ENCODE measurements around the gene TMPRSS6. TPM values are rescaled to one million over a fixed set of nuclear protein-coding genes. Genes with fewer than 3 reads are reported as not detected.

Gene TMPRSS6
- total and polyA plus RNA-seq, 2 of the 13 experiments (the other 11 are each of a cell fraction or from before 2014, with no cell fraction given), result 4.2 to 4.8 TPM

DNA sequence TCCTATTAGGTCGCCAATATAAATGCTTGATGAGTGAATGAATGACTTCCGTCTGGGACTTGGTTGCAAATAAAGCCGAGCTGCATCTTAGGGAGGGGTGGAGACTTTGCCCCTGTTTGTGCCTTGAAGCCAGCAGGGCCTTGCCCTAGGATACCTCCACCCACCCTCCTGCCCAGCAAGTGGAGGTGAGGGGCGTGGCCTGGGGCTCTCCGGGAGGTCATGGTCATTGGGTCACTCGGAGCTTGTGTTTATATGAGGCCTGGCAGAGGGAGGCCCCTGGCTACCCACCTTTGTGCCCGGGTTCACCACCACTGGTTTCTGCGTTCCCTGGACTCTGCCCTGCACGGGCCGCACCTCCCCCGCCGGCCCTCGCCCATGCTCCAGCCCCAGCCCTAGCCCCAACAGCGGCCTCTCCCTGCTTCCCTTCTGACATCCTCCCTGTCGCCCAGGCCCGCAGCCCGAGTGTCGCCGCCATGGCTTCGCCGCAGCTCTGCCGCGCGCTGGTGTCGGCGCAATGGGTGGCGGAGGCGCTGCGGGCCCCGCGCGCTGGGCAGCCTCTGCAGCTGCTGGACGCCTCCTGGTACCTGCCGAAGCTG is 85.7 kb downstream of the TMPRSS6 start (continued):
- TF ChIP-seq, protein P1, sequence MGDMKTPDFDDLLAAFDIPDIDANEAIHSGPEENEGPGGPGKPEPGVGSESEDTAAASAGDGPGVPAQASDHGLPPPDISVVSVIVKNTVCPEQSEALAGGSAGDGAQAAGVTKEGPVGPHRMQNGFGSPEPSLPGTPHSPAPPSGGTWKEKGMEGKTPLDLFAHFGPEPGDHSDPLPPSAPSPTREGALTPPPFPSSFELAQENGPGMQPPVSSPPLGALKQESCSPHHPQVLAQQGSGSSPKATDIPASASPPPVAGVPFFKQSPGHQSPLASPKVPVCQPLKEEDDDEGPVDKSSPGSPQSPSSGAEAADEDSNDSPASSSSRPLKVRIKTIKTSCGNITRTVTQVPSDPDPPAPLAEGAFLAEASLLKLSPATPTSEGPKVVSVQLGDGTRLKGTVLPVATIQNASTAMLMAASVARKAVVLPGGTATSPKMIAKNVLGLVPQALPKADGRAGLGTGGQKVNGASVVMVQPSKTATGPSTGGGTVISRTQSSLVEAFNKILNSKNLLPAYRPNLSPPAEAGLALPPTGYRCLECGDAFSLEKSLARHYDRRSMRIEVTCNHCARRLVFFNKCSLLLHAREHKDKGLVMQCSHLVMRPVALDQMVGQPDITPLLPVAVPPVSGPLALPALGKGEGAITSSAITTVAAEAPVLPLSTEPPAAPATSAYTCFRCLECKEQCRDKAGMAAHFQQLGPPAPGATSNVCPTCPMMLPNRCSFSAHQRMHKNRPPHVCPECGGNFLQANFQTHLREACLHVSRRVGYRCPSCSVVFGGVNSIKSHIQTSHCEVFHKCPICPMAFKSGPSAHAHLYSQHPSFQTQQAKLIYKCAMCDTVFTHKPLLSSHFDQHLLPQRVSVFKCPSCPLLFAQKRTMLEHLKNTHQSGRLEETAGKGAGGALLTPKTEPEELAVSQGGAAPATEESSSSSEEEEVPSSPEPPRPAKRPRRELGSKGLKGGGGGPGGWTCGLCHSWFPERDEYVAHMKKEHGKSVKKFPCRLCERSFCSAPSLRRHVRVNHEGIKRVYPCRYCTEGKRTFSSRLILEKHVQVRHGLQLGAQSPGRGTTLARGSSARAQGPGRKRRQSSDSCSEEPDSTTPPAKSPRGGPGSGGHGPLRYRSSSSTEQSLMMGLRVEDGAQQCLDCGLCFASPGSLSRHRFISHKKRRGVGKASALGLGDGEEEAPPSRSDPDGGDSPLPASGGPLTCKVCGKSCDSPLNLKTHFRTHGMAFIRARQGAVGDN (CRISPR knock-in tag; IDR thresholded peaks at IDR 0.05), result peak; percentile 95
- TF ChIP-seq, protein P2, sequence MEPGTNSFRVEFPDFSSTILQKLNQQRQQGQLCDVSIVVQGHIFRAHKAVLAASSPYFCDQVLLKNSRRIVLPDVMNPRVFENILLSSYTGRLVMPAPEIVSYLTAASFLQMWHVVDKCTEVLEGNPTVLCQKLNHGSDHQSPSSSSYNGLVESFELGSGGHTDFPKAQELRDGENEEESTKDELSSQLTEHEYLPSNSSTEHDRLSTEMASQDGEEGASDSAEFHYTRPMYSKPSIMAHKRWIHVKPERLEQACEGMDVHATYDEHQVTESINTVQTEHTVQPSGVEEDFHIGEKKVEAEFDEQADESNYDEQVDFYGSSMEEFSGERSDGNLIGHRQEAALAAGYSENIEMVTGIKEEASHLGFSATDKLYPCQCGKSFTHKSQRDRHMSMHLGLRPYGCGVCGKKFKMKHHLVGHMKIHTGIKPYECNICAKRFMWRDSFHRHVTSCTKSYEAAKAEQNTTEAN (CRISPR knock-in tag; conservative IDR thresholded peaks at IDR 0.05), result 0 out of 2 replicates have a peak, but pooled peaks have one; percentile 42
- no peak for TF ChIP-seq GPN1 (CRISPR knock-in tag; IDR thresholded peaks at IDR 0.05; ENCODE audit: borderline replicate concordance)
- TF ChIP-seq, protein P3, sequence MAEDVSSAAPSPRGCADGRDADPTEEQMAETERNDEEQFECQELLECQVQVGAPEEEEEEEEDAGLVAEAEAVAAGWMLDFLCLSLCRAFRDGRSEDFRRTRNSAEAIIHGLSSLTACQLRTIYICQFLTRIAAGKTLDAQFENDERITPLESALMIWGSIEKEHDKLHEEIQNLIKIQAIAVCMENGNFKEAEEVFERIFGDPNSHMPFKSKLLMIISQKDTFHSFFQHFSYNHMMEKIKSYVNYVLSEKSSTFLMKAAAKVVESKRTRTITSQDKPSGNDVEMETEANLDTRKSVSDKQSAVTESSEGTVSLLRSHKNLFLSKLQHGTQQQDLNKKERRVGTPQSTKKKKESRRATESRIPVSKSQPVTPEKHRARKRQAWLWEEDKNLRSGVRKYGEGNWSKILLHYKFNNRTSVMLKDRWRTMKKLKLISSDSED (CRISPR knock-in tag; IDR thresholded peaks at IDR 0.05), result no peak
- TF ChIP-seq, protein P4, sequence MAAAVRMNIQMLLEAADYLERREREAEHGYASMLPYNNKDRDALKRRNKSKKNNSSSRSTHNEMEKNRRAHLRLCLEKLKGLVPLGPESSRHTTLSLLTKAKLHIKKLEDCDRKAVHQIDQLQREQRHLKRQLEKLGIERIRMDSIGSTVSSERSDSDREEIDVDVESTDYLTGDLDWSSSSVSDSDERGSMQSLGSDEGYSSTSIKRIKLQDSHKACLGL (CRISPR knock-in tag; IDR thresholded peaks at IDR 0.05), result no peak
- TF ChIP-seq ZNF891 (CRISPR knock-in tag; IDR thresholded peaks at IDR 0.05), result no peak
- TF ChIP-seq, protein P5, sequence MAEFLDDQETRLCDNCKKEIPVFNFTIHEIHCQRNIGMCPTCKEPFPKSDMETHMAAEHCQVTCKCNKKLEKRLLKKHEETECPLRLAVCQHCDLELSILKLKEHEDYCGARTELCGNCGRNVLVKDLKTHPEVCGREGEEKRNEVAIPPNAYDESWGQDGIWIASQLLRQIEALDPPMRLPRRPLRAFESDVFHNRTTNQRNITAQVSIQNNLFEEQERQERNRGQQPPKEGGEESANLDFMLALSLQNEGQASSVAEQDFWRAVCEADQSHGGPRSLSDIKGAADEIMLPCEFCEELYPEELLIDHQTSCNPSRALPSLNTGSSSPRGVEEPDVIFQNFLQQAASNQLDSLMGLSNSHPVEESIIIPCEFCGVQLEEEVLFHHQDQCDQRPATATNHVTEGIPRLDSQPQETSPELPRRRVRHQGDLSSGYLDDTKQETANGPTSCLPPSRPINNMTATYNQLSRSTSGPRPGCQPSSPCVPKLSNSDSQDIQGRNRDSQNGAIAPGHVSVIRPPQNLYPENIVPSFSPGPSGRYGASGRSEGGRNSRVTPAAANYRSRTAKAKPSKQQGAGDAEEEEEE (CRISPR knock-in tag; IDR thresholded peaks at IDR 0.05; ENCODE audit: borderline replicate concordance), result no peak
- peak; percentile 63 for TF ChIP-seq POLR2AphosphoS5 (IDR thresholded peaks at IDR 0.05; ENCODE audit: low read depth, low read length)
- TF ChIP-seq ZSCAN21 (CRISPR knock-in tag; IDR thresholded peaks at IDR 0.05; ENCODE audit: borderline replicate concordance), result no peak
- TF ChIP-seq, protein P6, sequence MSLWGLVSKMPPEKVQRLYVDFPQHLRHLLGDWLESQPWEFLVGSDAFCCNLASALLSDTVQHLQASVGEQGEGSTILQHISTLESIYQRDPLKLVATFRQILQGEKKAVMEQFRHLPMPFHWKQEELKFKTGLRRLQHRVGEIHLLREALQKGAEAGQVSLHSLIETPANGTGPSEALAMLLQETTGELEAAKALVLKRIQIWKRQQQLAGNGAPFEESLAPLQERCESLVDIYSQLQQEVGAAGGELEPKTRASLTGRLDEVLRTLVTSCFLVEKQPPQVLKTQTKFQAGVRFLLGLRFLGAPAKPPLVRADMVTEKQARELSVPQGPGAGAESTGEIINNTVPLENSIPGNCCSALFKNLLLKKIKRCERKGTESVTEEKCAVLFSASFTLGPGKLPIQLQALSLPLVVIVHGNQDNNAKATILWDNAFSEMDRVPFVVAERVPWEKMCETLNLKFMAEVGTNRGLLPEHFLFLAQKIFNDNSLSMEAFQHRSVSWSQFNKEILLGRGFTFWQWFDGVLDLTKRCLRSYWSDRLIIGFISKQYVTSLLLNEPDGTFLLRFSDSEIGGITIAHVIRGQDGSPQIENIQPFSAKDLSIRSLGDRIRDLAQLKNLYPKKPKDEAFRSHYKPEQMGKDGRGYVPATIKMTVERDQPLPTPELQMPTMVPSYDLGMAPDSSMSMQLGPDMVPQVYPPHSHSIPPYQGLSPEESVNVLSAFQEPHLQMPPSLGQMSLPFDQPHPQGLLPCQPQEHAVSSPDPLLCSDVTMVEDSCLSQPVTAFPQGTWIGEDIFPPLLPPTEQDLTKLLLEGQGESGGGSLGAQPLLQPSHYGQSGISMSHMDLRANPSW (CRISPR knock-in tag; IDR thresholded peaks at IDR 0.05; ENCODE audit: borderline replicate concordance), result no peak
- TF ChIP-seq ZNF569 (CRISPR knock-in tag; IDR thresholded peaks at IDR 0.05; ENCODE audit: borderline replicate concordance), result no peak
- no peak for TF ChIP-seq ZNF703 (CRISPR knock-in tag; IDR thresholded peaks at IDR 0.05; ENCODE audit: borderline replicate concordance)
- no peak for TF ChIP-seq ZNF672 (CRISPR knock-in tag; IDR thresholded peaks at IDR 0.05)
- no peak for TF ChIP-seq ZNF17 (CRISPR knock-in tag; IDR thresholded peaks at IDR 0.05)
- no peak for TF ChIP-seq MATR3 (CRISPR knock-in tag; IDR thresholded peaks at IDR 0.05)
- TF ChIP-seq, protein P7, sequence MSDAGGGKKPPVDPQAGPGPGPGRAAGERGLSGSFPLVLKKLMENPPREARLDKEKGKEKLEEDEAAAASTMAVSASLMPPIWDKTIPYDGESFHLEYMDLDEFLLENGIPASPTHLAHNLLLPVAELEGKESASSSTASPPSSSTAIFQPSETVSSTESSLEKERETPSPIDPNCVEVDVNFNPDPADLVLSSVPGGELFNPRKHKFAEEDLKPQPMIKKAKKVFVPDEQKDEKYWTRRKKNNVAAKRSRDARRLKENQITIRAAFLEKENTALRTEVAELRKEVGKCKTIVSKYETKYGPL (CRISPR knock-in tag; IDR thresholded peaks at IDR 0.05), result no peak
